Right lobe of liver (tissue), 4 donors: ENCODE results near the gene TRPC1.

Source experiments
- POLR2A ChIP-seq: fragments of 450-650 bp; IDR thresholded peaks from one replicate; pipeline ENCODE4 v1.6.1; 2017; ENCODE audit warnings: antibody characterized with exemption, mild to moderate bottlenecking
- TF ChIP-seq, protein P1 (sequence below), 4 donors: fragments of 200-600 bp in 3 of 4; fragments of 450-650 bp in 1 of 4; IDR thresholded peaks; one replicate each; pipeline versions ENCODE4 v1.5.1 to v1.8.0; 2016 to 2022; ENCODE audit warnings: antibody characterized with exemption in 4 of 4, mild to moderate bottlenecking in 2 of 4
- donor health status: DM: no; HTN: no; CAD: no.
- donor health status: DM: no; HTN: no; CAD: no.
- donor health status: DM: no; HTN: yes; CAD: no.

DNA sequence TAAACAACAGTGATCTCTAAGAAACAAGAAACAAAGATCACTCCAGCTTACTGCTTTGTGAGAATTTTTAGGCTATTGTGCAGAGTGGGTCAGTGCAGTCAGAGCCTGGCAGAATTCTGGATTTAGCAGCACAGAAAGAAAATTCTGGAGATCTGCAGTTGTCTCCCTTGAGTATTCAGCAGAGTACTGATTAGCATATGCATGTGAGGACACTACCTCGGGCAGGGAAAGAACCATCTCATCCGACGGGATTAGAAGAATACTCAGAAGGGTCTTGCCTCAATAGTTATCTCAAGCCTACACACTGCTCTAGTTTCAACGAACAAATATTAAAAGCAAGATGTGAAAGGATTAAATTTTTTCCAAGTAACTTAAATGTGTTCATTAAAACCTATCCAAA is 70.7 kb downstream of the TRPC1 start:
- TF ChIP-seq, protein P1, sequence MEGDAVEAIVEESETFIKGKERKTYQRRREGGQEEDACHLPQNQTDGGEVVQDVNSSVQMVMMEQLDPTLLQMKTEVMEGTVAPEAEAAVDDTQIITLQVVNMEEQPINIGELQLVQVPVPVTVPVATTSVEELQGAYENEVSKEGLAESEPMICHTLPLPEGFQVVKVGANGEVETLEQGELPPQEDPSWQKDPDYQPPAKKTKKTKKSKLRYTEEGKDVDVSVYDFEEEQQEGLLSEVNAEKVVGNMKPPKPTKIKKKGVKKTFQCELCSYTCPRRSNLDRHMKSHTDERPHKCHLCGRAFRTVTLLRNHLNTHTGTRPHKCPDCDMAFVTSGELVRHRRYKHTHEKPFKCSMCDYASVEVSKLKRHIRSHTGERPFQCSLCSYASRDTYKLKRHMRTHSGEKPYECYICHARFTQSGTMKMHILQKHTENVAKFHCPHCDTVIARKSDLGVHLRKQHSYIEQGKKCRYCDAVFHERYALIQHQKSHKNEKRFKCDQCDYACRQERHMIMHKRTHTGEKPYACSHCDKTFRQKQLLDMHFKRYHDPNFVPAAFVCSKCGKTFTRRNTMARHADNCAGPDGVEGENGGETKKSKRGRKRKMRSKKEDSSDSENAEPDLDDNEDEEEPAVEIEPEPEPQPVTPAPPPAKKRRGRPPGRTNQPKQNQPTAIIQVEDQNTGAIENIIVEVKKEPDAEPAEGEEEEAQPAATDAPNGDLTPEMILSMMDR (IDR thresholded peaks at IDR 0.05): no peak
- TF ChIP-seq POLR2A: no peak
